ENCODE results near the gene KLRG1. TPM values are rescaled to one million over a fixed set of nuclear protein-coding genes. Genes with fewer than 3 reads are reported as not detected.

KLRG1 gene
- total and polyA plus RNA-seq, 2 of the 4 experiments (the other 2 are of a cell fraction): 0.36 to 0.54 TPM

DNA sequence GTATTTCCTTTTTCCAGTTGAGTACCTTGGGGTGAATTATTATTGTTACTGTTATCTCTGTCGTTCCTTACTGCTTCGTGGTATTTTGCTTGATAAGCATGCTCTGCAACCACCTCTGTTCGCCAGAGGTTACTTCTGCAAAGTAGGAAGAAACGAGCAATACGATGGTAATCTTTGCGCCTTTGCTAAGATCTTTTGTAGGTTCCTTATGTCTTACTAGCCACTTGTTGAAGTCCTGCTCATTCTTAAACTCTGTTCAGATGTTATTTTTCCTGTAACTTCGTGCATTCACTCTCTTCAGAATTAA lies 39.2 kb upstream of the KLRG1 start (continued):
- TF ChIP-seq BHLHE40 (IDR thresholded peaks at IDR 0.05; ENCODE audit: low read depth, low read length) (no peak), SMC3 (IDR thresholded peaks at IDR 0.05; ENCODE audit: low read depth, low read length) (no peak), CHD1 (IDR thresholded peaks at IDR 0.05; ENCODE audit: low read depth, low read length) (no peak), RAD21 (IDR thresholded peaks at IDR 0.05; ENCODE audit: low read length) (no peak), RCOR1 (IDR thresholded peaks at IDR 0.05; ENCODE audit: insufficient replicate concordance, low read length) (no peak)

DNA sequence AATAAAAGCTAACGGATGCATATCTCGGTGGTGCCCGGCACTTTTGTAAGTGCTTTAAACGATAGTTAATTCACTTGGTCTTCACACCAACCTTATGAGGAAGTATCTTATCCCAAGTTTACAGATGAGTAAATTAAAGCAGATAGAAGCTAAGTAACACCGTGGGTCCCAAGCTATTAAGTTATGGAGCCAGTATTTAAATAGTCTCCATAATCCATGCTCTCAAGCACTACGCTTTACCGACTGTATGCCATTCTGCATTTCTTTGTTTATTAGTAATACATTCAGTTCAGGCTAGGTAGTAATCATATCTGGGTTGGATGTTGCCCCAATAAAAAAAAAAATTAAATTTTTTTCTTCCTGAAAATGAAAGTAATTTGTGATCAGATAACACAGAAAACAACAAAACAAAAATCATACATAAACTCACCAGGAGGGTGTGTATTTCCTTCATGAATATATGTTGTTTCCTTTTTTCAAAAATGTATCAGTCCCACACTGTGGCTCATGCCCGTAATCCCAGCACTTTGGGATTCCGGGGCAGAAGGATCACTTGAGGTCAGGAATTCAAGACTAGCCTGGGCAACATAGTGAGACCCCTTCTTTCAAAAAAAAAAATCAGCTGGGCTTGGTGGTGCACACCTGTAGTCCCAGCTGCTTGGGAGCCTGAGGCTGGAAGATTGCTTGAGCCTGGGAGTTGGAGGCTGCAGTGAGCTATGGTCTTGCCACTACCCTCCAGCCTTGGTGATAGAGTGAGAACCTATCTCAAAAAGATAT lies 38.5 kb upstream of the KLRG1 start:
- Histone ChIP-seq H3K56ac (ENCODE audit: extremely low read depth, insufficient read depth, low read length) (no peak overlapping the region), H4K20me1 (ENCODE audit: insufficient read depth, low read length) (peaks cover 18% of the 10 kb centered on the region; the same call in 1 of the 2 replicates), H3K18ac (ENCODE audit: low read depth, low read length) (no peak overlapping the region), H2BK20ac (ENCODE audit: low read depth, low read length) (no peak overlapping the region), H3K4me1 (ENCODE audit: control insufficient read depth, insufficient read depth, low read length) (no peaks in the 10 kb centered on the region), H3K14ac (replicated peaks; ENCODE audit: low read depth, low read length) (no peak overlapping the region), H2AK5ac (ENCODE audit: low read depth, low read length) (no peak overlapping the region), H3K9me3 (ENCODE audit: control insufficient read depth, insufficient read depth, low read length) (no peaks in the 10 kb centered on the region), H3K9ac (ENCODE audit: low read depth, low read length) (peak overlapping the region; percentile 85; the same call in 1 of the 2 replicates), H2BK120ac (ENCODE audit: low read depth, low read length) (no peak overlapping the region), H3K27me3 (ENCODE audit: control insufficient read depth, insufficient read depth, low read length) (no peaks in the 10 kb centered on the region), H3K79me1 (ENCODE audit: low read depth in 1 of 2, low read length in 2 of 2) (peaks cover 3 to 32% of the 10 kb centered on the region in 2 experiments; a peak in 2 of 4 replicates), H2BK15ac (ENCODE audit: low read depth, low read length) (no peak overlapping the region), H3K36me3 (ENCODE audit: control insufficient read depth, insufficient read depth, low read length) (no peaks in the 10 kb centered on the region), H4K8ac (ENCODE audit: low read depth in 2 of 2, low read length in 2 of 2) (peak overlapping the region; percentile 69 to 83; a peak in 2 of 4 replicates), H3K4me3 (ENCODE audit: insufficient read depth, low read depth, low read length) (peak overlapping the region; percentile 64), H2BK5ac (ENCODE audit: low read depth, low read length, poor library complexity, severe bottlenecking) (no peak overlapping the region), H4K91ac (ENCODE audit: insufficient read depth, low read depth, low read length) (no peak overlapping the region), H2AK9ac (replicated peaks; ENCODE audit: low read depth, low read length, poor library complexity) (no peak overlapping the region), H3K27ac (ENCODE audit: insufficient read depth, low read length) (no peak overlapping the region), H3K23ac (ENCODE audit: low read depth, low read length) (peak overlapping the region; percentile 15; the same call in 1 of the 2 replicates), H3K4me2 (ENCODE audit: low read depth, low read length) (peak overlapping the region; percentile 84), H2AFZ (replicated peaks; ENCODE audit: low read length, poor library complexity) (no peak overlapping the region), H3K4ac (ENCODE audit: low read depth, low read length) (no peak overlapping the region), H4K5ac (ENCODE audit: low read depth, low read length) (no peak overlapping the region), H3K9me1 (ENCODE audit: insufficient read depth, low read length) (no peaks in the 10 kb centered on the region; the same call in 1 of the 2 replicates)
- intact Hi-C loops (cut with micrococcal nuclease) (no loop called here), dilution Hi-C loops (cut with HindIII; ENCODE audit: low sequenced_read_pairs, unreplicated experiment) (no loop called here), in situ Hi-C loops (cut with MboI; ENCODE audit: low sequenced_read_pairs) (no loop called here)
- no CpG with 5 or more reads among the region's 9 CpGs for WGBS, 2 experiments (ENCODE audit: extremely low coverage in 2 of 2, insufficient read length in 1 of 2)
- ATAC-seq (ENCODE audit: low read depth) (no peak), DNase-seq (no peak)
- TF ChIP-seq FOS (IDR thresholded peaks at IDR 0.05; ENCODE audit: low read depth, low read length) (no peak), RAD21 (IDR thresholded peaks at IDR 0.05; ENCODE audit: low read length) (no peak), MXI1 (IDR thresholded peaks at IDR 0.05; ENCODE audit: borderline replicate concordance, low read depth, low read length) (no peak), POLR2A (IDR thresholded peaks at IDR 0.05; ENCODE audit: low read depth, low read length) (no peak), NFE2L2 (IDR thresholded peaks at IDR 0.05; ENCODE audit: low read depth, low read length) (no peak), CEBPB (IDR thresholded peaks at IDR 0.05; ENCODE audit: low read depth, low read length) (no peak), BHLHE40 (IDR thresholded peaks at IDR 0.05; ENCODE audit: low read depth, low read length) (no peak), CHD1 (IDR thresholded peaks at IDR 0.05; ENCODE audit: low read depth, low read length) (no peak), MAZ (IDR thresholded peaks at IDR 0.05; ENCODE audit: borderline replicate concordance, low read depth, low read length) (no peak)
- TF ChIP-seq, protein P1, sequence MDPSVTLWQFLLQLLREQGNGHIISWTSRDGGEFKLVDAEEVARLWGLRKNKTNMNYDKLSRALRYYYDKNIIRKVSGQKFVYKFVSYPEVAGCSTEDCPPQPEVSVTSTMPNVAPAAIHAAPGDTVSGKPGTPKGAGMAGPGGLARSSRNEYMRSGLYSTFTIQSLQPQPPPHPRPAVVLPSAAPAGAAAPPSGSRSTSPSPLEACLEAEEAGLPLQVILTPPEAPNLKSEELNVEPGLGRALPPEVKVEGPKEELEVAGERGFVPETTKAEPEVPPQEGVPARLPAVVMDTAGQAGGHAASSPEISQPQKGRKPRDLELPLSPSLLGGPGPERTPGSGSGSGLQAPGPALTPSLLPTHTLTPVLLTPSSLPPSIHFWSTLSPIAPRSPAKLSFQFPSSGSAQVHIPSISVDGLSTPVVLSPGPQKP (IDR thresholded peaks at IDR 0.05; ENCODE audit: borderline replicate concordance, low read depth, low read length): no peak
- TF ChIP-seq, protein P2, sequence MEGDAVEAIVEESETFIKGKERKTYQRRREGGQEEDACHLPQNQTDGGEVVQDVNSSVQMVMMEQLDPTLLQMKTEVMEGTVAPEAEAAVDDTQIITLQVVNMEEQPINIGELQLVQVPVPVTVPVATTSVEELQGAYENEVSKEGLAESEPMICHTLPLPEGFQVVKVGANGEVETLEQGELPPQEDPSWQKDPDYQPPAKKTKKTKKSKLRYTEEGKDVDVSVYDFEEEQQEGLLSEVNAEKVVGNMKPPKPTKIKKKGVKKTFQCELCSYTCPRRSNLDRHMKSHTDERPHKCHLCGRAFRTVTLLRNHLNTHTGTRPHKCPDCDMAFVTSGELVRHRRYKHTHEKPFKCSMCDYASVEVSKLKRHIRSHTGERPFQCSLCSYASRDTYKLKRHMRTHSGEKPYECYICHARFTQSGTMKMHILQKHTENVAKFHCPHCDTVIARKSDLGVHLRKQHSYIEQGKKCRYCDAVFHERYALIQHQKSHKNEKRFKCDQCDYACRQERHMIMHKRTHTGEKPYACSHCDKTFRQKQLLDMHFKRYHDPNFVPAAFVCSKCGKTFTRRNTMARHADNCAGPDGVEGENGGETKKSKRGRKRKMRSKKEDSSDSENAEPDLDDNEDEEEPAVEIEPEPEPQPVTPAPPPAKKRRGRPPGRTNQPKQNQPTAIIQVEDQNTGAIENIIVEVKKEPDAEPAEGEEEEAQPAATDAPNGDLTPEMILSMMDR (conservative IDR thresholded peaks at IDR 0.05; ENCODE audit: low read depth, low read length): no peak
- BruUV-seq (replicated peaks): no TSS peak
- POLR2A ChIA-PET (ENCODE audit: unreplicated experiment): no interaction called here
- CTCF ChIA-PET: interaction anchor here (0.5 to 0.7 kb wide), 5 partner anchors 22 to 726 kb away, joined by 3 to 7 read pairs (median 3); partner anchors contain the start of gene KLRG1

Data from IMR-90 (cell line).